Breast epithelium (tissue), 3 donors: Measurements from ENCODE around the gene CTTN.

Experiments used
- POLR2A ChIP-seq: fragments of 450-650 bp; IDR thresholded peaks from one replicate; pipeline ENCODE4 v1.6.1; 2016; ENCODE audit warnings: antibody characterized with exemption, mild to moderate bottlenecking, moderate library complexity
- POLR2AphosphoS5 ChIP-seq, 3 donors: sonication (generic); formaldehyde crosslinking; IDR thresholded peaks; one replicate each; pipeline ENCODE4 v1.6.1; 2017; ENCODE audit warnings: antibody characterized with exemption in 3 of 3

DNA sequence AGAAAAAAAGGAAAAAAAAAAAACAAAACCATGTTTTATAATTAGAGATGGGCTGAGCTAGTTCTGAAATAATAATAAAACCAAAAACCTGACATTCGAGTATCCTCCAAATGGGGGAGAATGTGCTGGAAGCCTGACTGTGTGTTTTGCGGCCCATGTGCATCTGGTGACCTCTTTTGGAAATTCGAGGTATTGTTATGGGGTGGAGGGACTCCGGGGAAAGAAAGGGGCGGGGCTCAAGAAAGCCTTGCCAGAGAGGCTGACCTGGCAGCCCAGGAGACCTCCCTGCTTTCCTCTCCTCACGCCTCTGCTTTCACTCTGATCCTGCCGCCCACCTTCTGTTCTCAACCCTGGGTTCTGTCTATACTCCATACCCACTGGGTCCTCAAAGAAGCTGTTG, 72.9 kb downstream of the CTTN start:
- TF ChIP-seq POLR2AphosphoS5 (IDR thresholded peaks at IDR 0.05) = no peak
- no peak for TF ChIP-seq POLR2A
